ENCODE measurements around the gene KRT3.
"Not testable (repeated sequence)": the region's sequence is repeated elsewhere in the genome, so short reads cannot be mapped to it uniquely, and the experiment has no call there.

Gene KRT3

GRCh38 chr12:52777566-52777965 is 18.4 kb downstream of the KRT3 start:
- DNase-seq = no peak

GRCh38 chr12:52776913-52777395 is 19.0 kb downstream of the KRT3 start, which contains the start of gene KRT76:
Gene KRT76, minus strand, starts transcription at chr12:52777345. Its CDS starts 54 bp downstream, at chr12:52777291.
- DNase-seq = no peak

GRCh38 chr12:52776435-52776834 is 19.5 kb downstream of the KRT3 start:
- no peak for DNase-seq

- no peak for DNase-seq
Observed at GRCh38 chr12:52774629-52775250, 21.2 kb downstream of the KRT3 start.

GRCh38 chr12:52772772-52773171 is 23.1 kb downstream of the KRT3 start:
- no peak for DNase-seq

GRCh38 chr12:52772188-52772587 is 23.7 kb downstream of the KRT3 start:
- no peak for DNase-seq

- DNase-seq = no peak
Observed at GRCh38 chr12:52771505-52771904, 24.4 kb downstream of the KRT3 start.

GRCh38 chr12:52771088-52771487 is 24.8 kb downstream of the KRT3 start:
- DNase-seq = no peak

GRCh38 chr12:52769946-52770345 is 26.0 kb downstream of the KRT3 start:
- DNase-seq = no peak

- DNase-seq = no peak
Observed at GRCh38 chr12:52769354-52769753, 26.6 kb downstream of the KRT3 start.

GRCh38 chr12:52768479-52769200 is 27.3 kb downstream of the KRT3 start:
- DNase-seq = no peak

GRCh38 chr12:52767427-52767826 is 28.5 kb downstream of the KRT3 start:
- DNase-seq = no peak

- no peak for DNase-seq
Observed at GRCh38 chr12:52767020-52767379, 28.9 kb downstream of the KRT3 start.

GRCh38 chr12:52766351-52767019 is 29.4 kb downstream of the KRT3 start:
- no peak for DNase-seq

GRCh38 chr12:52765702-52766101 is 30.2 kb downstream of the KRT3 start:
- no peak for DNase-seq

GRCh38 chr12:52763991-52764390 is 31.9 kb downstream of the KRT3 start:
- no peak for DNase-seq

GRCh38 chr12:52763036-52763659 is 32.8 kb downstream of the KRT3 start:
- DNase-seq = no peak

GRCh38 chr12:52761802-52762201 is 34.1 kb downstream of the KRT3 start:
- no peak for DNase-seq

GRCh38 chr12:52761218-52761617 is 34.7 kb downstream of the KRT3 start:
- DNase-seq = not testable (repeated sequence)

GRCh38 chr12:52760623-52761022 is 35.3 kb downstream of the KRT3 start:
- DNase-seq = no peak

GRCh38 chr12:52759695-52760094 is 36.2 kb downstream of the KRT3 start:
- no peak for DNase-seq

GRCh38 chr12:52759218-52759617 is 36.7 kb downstream of the KRT3 start:
- DNase-seq = no peak

GRCh38 chr12:52757449-52758176 is 38.3 kb downstream of the KRT3 start:
- no peak for DNase-seq
